ENCODE measurements around the gene TEX52.

- TF ChIP-seq POLR2A (IDR thresholded peaks at IDR 0.05) = no peak
- TF ChIP-seq CTCF (IDR thresholded peaks at IDR 0.05) = no peak
These were observed 13.9 kb downstream of the TEX52 start for GRCh38 chr12:2842948-2843347.

Measured in thyroid gland (tissue), 4 donors.